Measurements from ENCODE around the gene MACROD2.

MACROD2 gene

GRCh38 chr20:15256676-15257568 lies 1261.6 kb downstream of the MACROD2 start:
- no peak for DNase-seq

- DNase-seq: no peak
Measured at GRCh38 chr20:15257569-15257870, 1262.2 kb downstream of the MACROD2 start.

DNA sequence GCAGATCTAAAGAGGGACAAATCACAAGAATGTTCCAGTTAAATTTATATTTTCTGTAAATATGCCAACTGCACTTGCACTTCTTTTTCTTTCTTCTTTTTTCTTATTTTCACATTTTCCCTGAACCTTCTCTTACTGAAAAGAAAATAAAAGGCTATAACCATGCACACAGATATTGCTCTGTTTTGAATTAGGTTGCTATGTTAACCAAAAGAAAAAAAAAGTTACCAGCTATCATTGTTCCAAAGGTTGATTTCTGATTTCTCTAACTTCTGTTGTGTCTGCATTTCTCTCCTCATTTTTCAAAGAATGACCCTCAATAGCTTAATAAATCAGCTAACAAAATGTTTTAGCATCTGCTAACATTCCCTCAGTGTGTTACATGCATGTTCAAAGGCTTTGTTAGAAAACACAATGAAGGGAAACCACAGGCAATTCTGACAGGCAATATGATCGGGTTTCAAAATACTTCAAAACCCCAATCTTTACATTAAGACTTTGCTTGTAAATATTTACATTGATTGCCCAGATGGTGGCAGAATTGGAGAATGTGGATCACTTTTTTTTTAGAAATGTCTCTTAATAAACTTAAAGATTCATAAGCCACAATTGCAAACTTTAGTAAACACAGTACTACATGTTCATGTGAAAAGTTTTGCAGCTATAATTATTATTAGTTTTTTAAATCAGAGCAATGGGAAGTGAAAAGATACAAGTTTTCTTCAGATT lies 1270.4 kb downstream of the MACROD2 start:
- peak in 1 of 3 donors; percentile 4 for DNase-seq

- DNase-seq: no peak
Measured at GRCh38 chr20:15267935-15268334, 1272.6 kb downstream of the MACROD2 start.

DNA sequence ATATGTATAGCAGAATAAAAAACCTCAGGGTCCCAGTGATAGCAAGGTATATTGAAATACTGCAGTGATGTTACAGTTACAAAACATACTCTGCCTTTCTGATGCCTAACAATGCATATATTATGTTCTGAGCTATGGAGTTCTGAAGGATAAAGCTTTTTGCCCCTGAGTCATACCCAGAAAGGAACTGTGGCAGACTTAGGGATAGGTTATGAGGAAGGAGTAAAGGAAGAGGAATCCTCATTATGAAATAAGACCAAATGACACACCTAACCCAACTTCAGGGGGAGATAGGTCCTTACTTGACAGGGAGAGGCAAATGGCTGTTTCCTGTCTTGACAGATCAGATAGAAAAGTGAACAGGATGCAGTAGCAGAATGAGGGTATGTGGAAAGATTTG lies 1282.7 kb downstream of the MACROD2 start:
- no peak for DNase-seq

GRCh38 chr20:15287329-15287728 lies 1292.0 kb downstream of the MACROD2 start:
- DNase-seq: no peak

DNA sequence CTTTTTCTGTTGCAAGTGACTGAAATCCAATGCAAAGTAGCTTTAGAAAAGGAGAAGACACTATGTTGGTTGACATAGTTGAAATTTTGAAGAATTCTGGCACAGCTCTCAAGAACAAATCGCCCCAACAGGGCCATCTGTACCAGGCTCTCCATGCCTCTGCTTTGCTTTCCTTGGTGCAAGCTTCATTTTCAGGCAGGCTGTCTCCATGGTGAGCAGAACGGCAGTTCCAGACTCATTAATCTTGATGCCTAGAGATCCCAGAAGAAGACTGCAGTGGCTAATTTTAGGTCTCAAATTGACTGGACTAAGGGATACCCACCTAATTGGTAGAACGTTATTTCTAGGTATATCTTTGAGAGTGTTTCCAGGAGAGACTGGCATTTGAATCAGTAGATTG lies 1292.8 kb downstream of the MACROD2 start:
- DNase-seq: no peak

- DNase-seq: no peak
Measured at GRCh38 chr20:15289337-15289736, 1294.0 kb downstream of the MACROD2 start.

DNA sequence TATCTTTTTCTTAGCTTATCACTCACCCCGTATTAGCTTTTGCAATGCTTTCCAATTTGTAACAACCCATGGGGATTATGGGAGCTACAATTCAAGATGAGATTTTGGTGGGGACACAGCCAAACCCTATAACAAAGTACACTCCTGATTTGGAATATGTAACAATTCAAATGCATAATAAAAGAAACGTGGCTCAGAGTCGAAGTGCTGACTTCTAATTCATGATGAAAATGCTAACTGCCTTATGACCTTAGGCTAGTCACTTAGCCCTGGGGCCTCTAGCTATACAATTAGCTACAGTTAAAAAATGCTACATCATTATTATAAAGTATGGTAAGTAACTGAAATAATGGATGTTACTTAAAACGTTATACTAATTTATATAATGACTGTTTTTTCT lies 1297.1 kb downstream of the MACROD2 start:
- no peak for DNase-seq

DNA sequence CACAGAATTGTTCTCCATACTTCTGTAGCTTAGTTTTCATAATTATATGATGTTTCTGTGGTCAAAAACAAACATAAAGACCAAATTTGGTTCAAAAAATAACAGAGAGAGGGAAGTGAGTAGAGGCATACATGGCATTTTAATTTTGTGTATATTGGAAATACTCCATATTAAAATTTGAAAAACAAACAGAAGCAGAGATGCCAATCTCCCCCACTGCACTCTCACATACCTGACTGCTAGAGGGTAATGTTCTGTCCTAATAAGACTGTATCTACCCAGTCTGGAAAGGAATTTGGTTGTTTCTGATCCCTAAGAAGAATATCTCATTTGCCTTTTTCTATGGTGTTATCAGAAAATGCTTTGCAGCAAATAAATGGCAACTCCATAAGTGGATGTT lies 1301.1 kb downstream of the MACROD2 start:
- no peak for DNase-seq

GRCh38 chr20:15297059-15297875 lies 1302.0 kb downstream of the MACROD2 start:
- no peak for DNase-seq

GRCh38 chr20:15302075-15302474 lies 1306.8 kb downstream of the MACROD2 start:
- DNase-seq: no peak

DNA sequence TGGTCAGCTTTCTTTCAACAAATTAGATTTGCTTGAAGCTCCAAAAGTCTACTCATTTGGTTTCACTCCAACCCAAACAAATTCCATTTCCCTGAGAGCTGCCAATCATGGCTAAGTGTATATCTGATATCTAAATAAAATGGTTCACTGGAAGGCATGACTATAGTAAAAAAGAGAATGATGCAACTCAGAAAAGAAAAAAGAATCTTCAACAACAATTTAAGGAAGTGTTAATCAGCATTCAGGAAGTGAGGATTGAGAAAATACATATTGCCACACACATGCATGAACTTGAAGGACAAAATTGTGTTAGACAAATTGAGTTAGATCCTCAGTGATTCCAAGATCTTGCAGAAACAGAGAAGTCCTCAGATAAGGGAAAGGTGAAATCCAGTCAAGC lies 1315.0 kb downstream of the MACROD2 start:
- peak; percentile 21 to 81 (median 80) for DNase-seq

GRCh38 chr20:15316556-15316955 lies 1321.2 kb downstream of the MACROD2 start:
- no peak for DNase-seq

DNA sequence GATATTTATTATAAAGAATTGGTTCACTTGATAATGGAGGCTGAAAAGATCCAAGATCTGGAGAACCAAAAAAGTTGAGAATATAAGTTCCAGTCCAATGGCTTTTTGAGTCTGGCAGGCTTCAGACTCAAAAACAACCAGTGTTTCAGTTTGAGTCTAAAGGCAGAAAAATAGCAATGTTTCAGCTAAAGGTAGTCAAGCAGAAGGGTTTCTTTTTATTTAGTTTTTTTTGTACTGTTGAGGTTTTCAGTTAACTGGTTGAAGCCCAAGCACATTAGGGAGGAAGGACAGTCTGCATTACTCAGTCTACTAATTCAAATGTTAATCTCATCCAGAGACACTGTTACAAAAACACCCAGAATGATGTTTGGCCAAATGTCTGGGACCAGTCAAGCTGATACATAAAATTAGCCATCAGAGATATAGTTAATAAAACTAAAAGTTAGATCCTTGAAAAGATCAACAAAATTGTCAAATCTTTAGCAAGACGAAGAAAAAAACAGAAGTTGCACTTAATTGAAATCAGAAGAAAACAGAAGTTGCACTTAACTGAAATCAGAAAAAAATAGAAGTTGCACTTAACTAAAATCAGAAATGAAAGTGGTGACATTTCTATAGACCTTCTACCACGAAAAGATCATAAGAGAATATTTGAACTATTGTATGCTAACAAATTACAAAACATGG lies 1322.4 kb downstream of the MACROD2 start:
- DNase-seq: peak; percentile 13 to 57 (median 57)

- peak in 2 of 3 donors; percentile 9 to 35 for DNase-seq
Measured at GRCh38 chr20:15318682-15319081, 1323.4 kb downstream of the MACROD2 start.

DNA sequence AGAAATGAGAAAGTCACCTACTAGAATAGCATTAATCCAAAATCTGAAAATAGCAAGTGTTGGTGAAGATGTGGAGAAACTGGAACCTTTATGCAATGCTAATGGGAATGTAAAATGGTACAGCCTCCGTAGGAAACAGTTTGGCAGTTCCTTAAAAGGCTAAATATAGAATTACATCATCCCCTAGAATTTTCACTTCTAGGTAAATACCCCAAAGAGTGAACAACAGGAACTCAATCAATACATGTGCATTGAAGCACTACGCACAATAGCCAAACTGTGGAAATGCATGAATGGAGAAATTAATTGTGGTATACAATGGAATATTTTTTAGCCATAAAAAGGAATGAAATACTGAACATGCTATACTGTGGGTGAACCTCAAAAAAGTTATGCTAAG lies 1324.1 kb downstream of the MACROD2 start:
- peak; percentile 6 to 51 (median 44) for DNase-seq

DNA sequence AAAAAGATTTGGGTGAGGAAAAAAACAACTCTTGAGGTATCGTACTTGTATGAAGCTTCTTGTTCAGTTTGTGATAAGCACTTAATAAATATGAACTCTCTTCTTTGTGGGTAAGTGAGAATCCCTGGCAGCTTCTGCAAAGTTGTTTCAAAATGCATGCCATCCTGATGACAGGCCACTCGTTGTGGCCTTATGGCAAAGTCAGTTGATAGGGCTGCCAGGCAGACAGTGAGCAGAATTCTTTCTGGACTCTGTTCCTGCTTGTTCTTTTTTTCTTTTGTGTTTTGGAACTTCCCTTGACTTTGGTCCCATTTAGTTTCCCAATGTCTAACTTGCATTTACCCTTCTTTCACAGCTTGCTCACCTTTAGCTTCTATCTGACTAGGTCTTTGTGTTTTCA lies 1325.6 kb downstream of the MACROD2 start:
- DNase-seq: no peak

GRCh38 chr20:15327123-15327522 lies 1331.8 kb downstream of the MACROD2 start:
- no peak for DNase-seq

DNA sequence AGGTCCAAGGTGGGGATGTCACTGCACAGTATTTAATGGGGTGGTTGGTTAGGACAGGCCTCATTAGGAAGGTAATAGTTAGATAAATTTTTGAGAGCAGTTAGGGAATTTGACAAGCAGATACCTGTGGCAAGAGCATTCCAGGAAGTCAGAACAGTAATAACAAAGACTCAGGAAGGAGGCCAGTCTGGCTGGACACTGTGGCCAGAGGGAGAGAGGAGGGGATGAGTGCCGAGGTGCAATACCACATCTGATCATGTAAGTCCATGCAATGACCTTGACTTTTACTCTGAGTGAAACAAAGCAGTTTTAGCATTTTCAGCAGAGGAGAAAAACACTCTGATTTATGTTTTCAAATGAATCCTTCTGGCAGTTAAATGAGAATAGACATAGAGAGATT lies 1332.8 kb downstream of the MACROD2 start:
- no peak for DNase-seq

GRCh38 chr20:15332711-15333160 lies 1337.4 kb downstream of the MACROD2 start:
- DNase-seq: no peak

DNA sequence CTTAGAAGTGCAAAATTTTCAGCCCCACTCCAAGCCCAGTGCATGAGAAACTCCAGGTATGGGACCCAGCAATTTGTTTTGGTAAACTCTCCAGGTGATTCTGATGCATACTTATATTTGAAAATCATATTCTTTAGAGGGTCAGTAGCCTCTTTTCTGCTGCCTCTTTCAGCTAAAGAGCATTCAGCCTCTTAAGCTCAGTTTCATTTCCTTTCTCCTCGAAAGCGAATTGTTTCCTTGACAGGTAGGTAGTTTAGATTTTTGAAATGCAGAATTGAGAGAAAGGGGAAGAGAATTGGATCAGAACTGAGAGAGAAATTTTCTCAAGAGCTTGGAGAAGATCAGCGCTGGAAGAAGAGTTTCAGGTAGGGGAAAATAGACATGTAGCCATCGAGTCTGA lies 1337.9 kb downstream of the MACROD2 start:
- no peak for DNase-seq

- no peak for DNase-seq
Measured at GRCh38 chr20:15336011-15336410, 1340.7 kb downstream of the MACROD2 start.

Data from suppressor macrophage treated with lipopolysaccharide for 1 hour (primary cell).